Heart left ventricle (tissue), 16 donors: ENCODE data around the gene PCDH10. TPM values are rescaled to one million over a fixed set of nuclear protein-coding genes. Genes with fewer than 3 reads are reported as not detected.

Source experiments
- ATAC-seq, 4 donors: fragments of 200-7000 bp; cut with Tn5 transposase; one replicate each; pipeline ENCODE4 v1.9.1; 2020 to 2022; ENCODE audit warnings: moderate library complexity in 4 of 4, mild to moderate bottlenecking in 3 of 4, moderate number of reproducible peaks in 1 of 4
- DNase-seq, 5 donors: peaks; one replicate each; pipeline ENCODE4 v3.0.0-alpha.2; 2020
- H3K27ac ChIP-seq, 12 donors: fragments of 200-600 bp; sonication (generic) in 4 of 12; one replicate each; pipeline versions ENCODE4 v1.5.0 to v1.8.0; 2016 to 2022; ENCODE audit warnings: mild to moderate bottlenecking in 2 of 12
- H3K27me3 ChIP-seq, 9 donors: fragments of 200-600 bp; sonication (generic) in 2 of 9; one replicate each; pipeline versions ENCODE4 v1.5.1 to v1.8.0; 2016 to 2022; ENCODE audit warnings: mild to moderate bottlenecking in 3 of 9
- H3K36me3 ChIP-seq, 9 donors: fragments of 200-600 bp; sonication (generic) in 2 of 9; one replicate each; pipeline versions ENCODE4 v1.5.0 to v1.8.0; 2018 to 2022; ENCODE audit warnings: mild to moderate bottlenecking in 2 of 9
- H3K4me1 ChIP-seq, 12 donors: fragments of 200-600 bp; sonication (generic) in 4 of 12; one replicate each; pipeline versions ENCODE4 v1.5.0 to v1.8.0; 2016 to 2022; ENCODE audit warnings: mild to moderate bottlenecking in 3 of 12
- H3K4me3 ChIP-seq, 12 donors: fragments of 200-600 bp; sonication (generic) in 4 of 12; one replicate each; pipeline versions ENCODE4 v1.5.0 to v1.8.0; 2017 to 2022; ENCODE audit warnings: mild to moderate bottlenecking in 9 of 12, moderate library complexity in 4 of 12
- H3K9me3 ChIP-seq, 12 donors: fragments of 200-600 bp; sonication (generic) in 4 of 12; one replicate each; pipeline versions ENCODE4 v1.5.0 to v1.8.0; 2016 to 2022; ENCODE audit warnings: mild to moderate bottlenecking in 1 of 12
- POLR2A ChIP-seq, 2 donors: fragments of 450-650 bp; IDR thresholded peaks; one replicate each; pipeline ENCODE4 v1.6.1; 2017; ENCODE audit warnings: antibody characterized with exemption in 2 of 2, mild to moderate bottlenecking in 2 of 2, moderate library complexity in 2 of 2
- WGBS, 4 donors: extraction: QIAGEN DNeasy Blood & Tissue Kit in 2 of 4; methylation state at CpG; one replicate each; pipeline versions ENCODE4 v1.1.5 to v1.1.7; 2013 to 2018; 5-methylcytosine and 5-hydroxymethylcytosine counted together
- intact Hi-C, 10 donors: fragments of 100-400 bp; cut with DNase I; formaldehyde crosslinking; loops; one replicate each; pipeline versions ENCODE4 v1.11.1 to v1.14.2; 2022
- polyA plus RNA-seq, 2 donors: library from polyadenylated mRNA; stranded (reverse); fragments of 200-250 nt; gene quantifications; one replicate each; pipeline ENCODE4 v1.2.3, GENCODE V29; 2013
- total RNA-seq, 9 donors: library from RNA; depleted of rRNA in 2 of 9; stranded (reverse); fragments of >200 nt in 2 of 9; fragmentation: NEBNext Ultra II Directional in 3 of 9; extraction: Animal tissue kit (Norgen Biotek cat#: 25700) in 3 of 9; gene quantifications; one replicate each; pipeline versions ENCODE4 v1.1.0 to v1.2.4, GENCODE V29; 2016 to 2023
- TF ChIP-seq, protein P1 (sequence below), 12 donors: fragments of 200-600 bp; sonication (generic) in 4 of 12; IDR thresholded peaks; one replicate each; pipeline versions ENCODE4 v1.5.0 to v1.8.0; 2018 to 2022; ENCODE audit warnings: antibody characterized with exemption in 12 of 12, mild to moderate bottlenecking in 5 of 12
- donor health status: ischemic (EF 13 %, LVEDD 7.1; RV severe dilation, severe dysfunction).
- donor health status: healthy with polysubstance abuse.
- donor health status: DM: no; HTN: yes; CAD: no.
- donor health status: DM: no; HTN: no; CAD: no.
- donor health status: ischemic (EF 25% LVEDD 6.9; RV normal size, moderate dysfunction).
- donor health status: ischemic (EF 25% LVEDD 5.7; RV mildly dilated, moderate dysfunction).
- donor health status: healthy.
- donor health status: DM: yes; HTN: yes; CAD: no.
- donor health status: ischemic (EF 35%, LVEDD 5.7; RV mildly dilated, moderate dysfunction).
- donor health status: nonischemic (EF 11% LVEDD 7.7; RV severe dilation, severe dysfunction).
- donor health status: DM: yes; HTN: yes; CAD: no.
- donor health status: PGD.
- donor health status: ischemic (EF 29% LVEDD 5.4; RV normal size, mild dysfunction).
- donor health status: nonischemic (EF 23%, LVEDD 6.1; RV moderate dilation, normal function).

Gene PCDH10
- total and polyA plus RNA-seq, 11 donors = under 0.01 to 0.48 (median 0.06) TPM; not detected in 2

DNA sequence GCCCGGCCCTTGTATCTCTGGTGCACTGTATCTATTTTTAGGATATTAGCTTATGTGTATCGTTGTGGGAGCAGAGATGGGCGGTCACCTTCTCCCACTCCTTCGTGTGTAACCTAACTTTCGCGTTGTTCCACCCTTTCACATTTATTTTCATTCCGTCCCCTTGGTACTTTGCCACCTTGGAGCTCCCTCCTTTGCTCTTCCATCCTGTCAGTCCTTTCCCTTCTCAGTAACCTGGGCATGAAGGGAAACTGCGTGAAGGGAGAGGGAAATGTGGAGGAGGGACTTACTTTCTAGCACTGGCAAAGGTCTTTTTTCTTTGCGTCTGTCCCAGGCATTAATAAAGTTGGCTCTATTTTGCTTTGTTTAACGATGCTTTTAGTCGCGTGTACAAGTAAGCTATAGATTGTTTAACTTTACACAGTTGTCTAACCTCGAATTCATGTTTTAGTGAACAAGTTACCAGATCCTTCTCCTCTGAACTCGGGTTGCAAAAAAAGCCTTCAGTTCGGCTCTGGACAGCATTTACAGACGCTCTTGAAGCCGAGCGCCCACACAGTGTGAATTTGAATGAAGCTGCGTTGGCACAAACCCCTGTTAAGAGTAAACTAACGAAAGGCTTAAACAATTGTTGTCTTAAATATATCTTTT, 3.9 kb downstream of the PCDH10 start:
- no peaks in the 10 kb centered on the region for H3K9me3 ChIP-seq
- ATAC-seq (no peak), DNase-seq (no peak)
- intact Hi-C loops = no loop called here
- H3K27ac ChIP-seq = no peak overlapping the region
- H3K36me3 ChIP-seq = no peaks in the 10 kb centered on the region
- peaks cover 0 to 55% (median 35%) of the 10 kb centered on the region in 12 donors for H3K4me1 ChIP-seq
- peaks cover 29 to 79% (median 68%) of the 10 kb centered on the region in 9 donors for H3K27me3 ChIP-seq
- TF ChIP-seq, protein P1, sequence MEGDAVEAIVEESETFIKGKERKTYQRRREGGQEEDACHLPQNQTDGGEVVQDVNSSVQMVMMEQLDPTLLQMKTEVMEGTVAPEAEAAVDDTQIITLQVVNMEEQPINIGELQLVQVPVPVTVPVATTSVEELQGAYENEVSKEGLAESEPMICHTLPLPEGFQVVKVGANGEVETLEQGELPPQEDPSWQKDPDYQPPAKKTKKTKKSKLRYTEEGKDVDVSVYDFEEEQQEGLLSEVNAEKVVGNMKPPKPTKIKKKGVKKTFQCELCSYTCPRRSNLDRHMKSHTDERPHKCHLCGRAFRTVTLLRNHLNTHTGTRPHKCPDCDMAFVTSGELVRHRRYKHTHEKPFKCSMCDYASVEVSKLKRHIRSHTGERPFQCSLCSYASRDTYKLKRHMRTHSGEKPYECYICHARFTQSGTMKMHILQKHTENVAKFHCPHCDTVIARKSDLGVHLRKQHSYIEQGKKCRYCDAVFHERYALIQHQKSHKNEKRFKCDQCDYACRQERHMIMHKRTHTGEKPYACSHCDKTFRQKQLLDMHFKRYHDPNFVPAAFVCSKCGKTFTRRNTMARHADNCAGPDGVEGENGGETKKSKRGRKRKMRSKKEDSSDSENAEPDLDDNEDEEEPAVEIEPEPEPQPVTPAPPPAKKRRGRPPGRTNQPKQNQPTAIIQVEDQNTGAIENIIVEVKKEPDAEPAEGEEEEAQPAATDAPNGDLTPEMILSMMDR (IDR thresholded peaks at IDR 0.05) = no peak
- TF ChIP-seq POLR2A (IDR thresholded peaks at IDR 0.05) = no peak
- peak overlapping the region in 7 of 12 donors; percentile 7 to 60 (median 21) for H3K4me3 ChIP-seq
- 3 to 6% (median 4%) methylated on average over 20 of the region's 20 CpGs for WGBS, 4 donors

DNA sequence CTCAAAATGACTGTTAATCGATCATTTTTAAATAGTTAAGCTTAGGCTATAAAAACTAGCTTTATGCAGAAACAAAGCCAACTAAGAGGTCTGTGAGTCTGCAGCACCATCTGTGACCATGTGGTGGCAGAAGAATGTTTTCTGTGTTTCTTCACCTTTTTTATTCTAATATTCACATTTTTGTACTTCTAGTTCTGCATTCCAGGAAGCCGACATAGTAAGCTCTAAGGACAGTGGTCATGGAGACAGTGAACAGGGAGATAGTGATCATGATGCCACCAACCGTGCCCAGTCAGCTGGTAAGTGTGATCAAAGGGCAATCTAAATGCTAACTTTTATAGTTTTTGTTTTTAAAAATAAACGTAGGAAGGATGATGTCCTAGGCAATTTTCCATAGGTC, 5.6 kb downstream of the PCDH10 start:
- DNase-seq = no peak
- no peak for ATAC-seq
- TF ChIP-seq, protein P1 (IDR thresholded peaks at IDR 0.05) = peak in 7 of 12 donors; percentile 6 to 47 (median 23)
- no peak for TF ChIP-seq POLR2A (IDR thresholded peaks at IDR 0.05)
- H3K27ac ChIP-seq = no peak overlapping the region
- WGBS, 4 donors = 25 to 34% (median 30%) methylated on average over 4 of the region's 4 CpGs
- H3K36me3 ChIP-seq = no peaks in the 10 kb centered on the region
- peaks cover 28 to 61% (median 50%) of the 10 kb centered on the region in 9 donors for H3K27me3 ChIP-seq
- peaks cover 0 to 37% (median 18%) of the 10 kb centered on the region in 12 donors for H3K4me1 ChIP-seq
- no peak overlapping the region for H3K4me3 ChIP-seq
- intact Hi-C loops = no loop called here
- no peaks in the 10 kb centered on the region for H3K9me3 ChIP-seq

DNA sequence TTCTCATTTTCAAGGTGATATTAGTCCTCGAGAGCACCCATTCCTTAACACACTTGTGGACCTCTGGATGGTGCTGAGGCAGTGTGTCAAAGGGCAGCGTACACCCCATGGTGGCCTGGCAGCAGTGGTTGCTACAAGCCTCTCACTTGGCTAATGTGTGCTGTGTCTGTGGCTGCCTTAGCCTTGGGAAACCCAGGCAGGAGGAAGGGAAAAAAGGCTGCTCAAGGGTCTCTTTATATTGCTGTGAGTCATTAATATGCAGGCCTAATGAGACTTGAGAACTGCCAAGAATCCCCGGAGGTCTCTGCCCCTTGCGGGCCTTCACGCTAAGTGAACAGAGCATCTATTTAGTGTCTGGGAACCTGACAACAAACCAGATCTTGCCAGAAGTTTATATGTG, 7.0 kb downstream of the PCDH10 start:
- TF ChIP-seq, protein P1 (IDR thresholded peaks at IDR 0.05) = no peak
- TF ChIP-seq POLR2A (IDR thresholded peaks at IDR 0.05) = no peak
- 77 to 86% (median 83%) methylated on average over 5 of the region's 5 CpGs for WGBS, 4 donors
- H3K36me3 ChIP-seq = no peaks in the 10 kb centered on the region
- H3K27ac ChIP-seq = no peak overlapping the region
- intact Hi-C loops = no loop called here
- DNase-seq (no peak), ATAC-seq (no peak)
- H3K27me3 ChIP-seq = peaks cover 14 to 48% (median 37%) of the 10 kb centered on the region in 9 donors
- no peaks in the 10 kb centered on the region for H3K9me3 ChIP-seq
- H3K4me3 ChIP-seq = no peak overlapping the region
- peaks cover 0 to 23% (median 11%) of the 10 kb centered on the region in 12 donors for H3K4me1 ChIP-seq

DNA sequence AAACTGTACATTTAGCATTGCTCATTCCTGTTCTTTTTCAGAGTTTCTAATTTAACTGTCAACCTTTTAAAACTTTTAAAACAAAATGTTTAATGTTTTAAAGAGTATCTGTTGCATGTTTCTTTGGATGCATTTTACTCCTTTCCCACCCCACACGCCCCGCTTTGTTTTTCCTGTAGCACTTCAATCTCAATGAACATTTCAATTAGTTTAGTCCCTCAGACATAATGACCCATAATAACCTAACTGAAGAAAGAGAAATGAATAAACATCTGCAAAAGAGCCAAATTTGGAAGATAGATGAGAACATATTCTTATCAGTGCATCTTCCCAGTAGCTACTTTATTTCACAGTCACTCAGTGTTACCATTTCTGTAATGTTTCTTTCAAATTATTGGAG, 7.5 kb downstream of the PCDH10 start:
- Histone ChIP-seq H3K9me3 (no peaks in the 10 kb centered on the region), H3K4me3 (no peak overlapping the region), H3K36me3 (no peaks in the 10 kb centered on the region), H3K27ac (no peak overlapping the region), H3K4me1 (peaks cover 0 to 19% (median 9%) of the 10 kb centered on the region in 12 donors), H3K27me3 (peaks cover 10 to 43% (median 32%) of the 10 kb centered on the region in 9 donors)
- WGBS, 4 donors = 88 to 94% (median 91%) methylated on average over 2 of the region's 2 CpGs
- intact Hi-C loops = no loop called here
- DNase-seq (no peak), ATAC-seq (no peak)
- no peak for TF ChIP-seq POLR2A (IDR thresholded peaks at IDR 0.05)
- TF ChIP-seq, protein P1 (IDR thresholded peaks at IDR 0.05) = no peak
